ENCODE data around the gene SCRN2. TPM values are rescaled to one million over a fixed set of nuclear protein-coding genes. Genes with fewer than 3 reads are reported as not detected.

SCRN2 gene
- total and polyA plus RNA-seq, 2 experiments from 2014 or later, result 40.6 to 45.5 TPM

- Mint-ChIP-seq H3K4me3 (no peak overlapping the region), H3K27me3 (ENCODE audit: insufficient read depth, low read depth, poor library complexity) (peaks cover 55% of the 10 kb centered on the region), H3K9me3 (no peaks in the 10 kb centered on the region), H3K4me1 (peaks cover 48% of the 10 kb centered on the region), H3K27ac (no peak overlapping the region), H3K36me3 (ENCODE audit: low read depth) (no peaks in the 10 kb centered on the region)
- TF ChIP-seq CREB1 (CRISPR knock-in tag; IDR thresholded peaks at IDR 0.05; ENCODE audit: low read depth) (no peak), CTCF (conservative IDR thresholded peaks at IDR 0.05; ENCODE audit: low read depth in 2 of 2) (no peak)
- no peak overlapping the region for H3K27ac ChIP-seq (ENCODE audit: low read depth)
- ATAC-seq (no peak), DNase-seq (ENCODE audit: low spot score) (no peak)
- H3K4me3 ChIP-seq, result no peak overlapping the region
- H3K79me2 ChIP-seq (replicated peaks; ENCODE audit: insufficient read depth), result no peaks in the 10 kb centered on the region
- H3K4me1 ChIP-seq (ENCODE audit: insufficient read depth), result peaks cover 28% of the 10 kb centered on the region
- H3K9me2 ChIP-seq (ENCODE audit: insufficient read depth), result peaks cover 4% of the 10 kb centered on the region; the same call in 1 of the 2 replicates
- H4K20me1 ChIP-seq (replicated peaks; ENCODE audit: insufficient read depth), result no peaks in the 10 kb centered on the region; the same call in 1 of the 2 replicates
- no peak overlapping the region for H2AFZ ChIP-seq
- peaks cover 72% of the 10 kb centered on the region for H3K27me3 ChIP-seq (ENCODE audit: insufficient read depth)
- no peaks in the 10 kb centered on the region for H3K36me3 ChIP-seq (ENCODE audit: insufficient read depth)
- peaks cover 13% of the 10 kb centered on the region; the same call in 1 of the 2 replicates for H3F3A ChIP-seq (replicated peaks; ENCODE audit: low read depth)
- no peak overlapping the region for H3K4me2 ChIP-seq
Observed at GRCh38 chr17:47856830-47857229, 15.8 kb upstream of the SCRN2 start.

DNA sequence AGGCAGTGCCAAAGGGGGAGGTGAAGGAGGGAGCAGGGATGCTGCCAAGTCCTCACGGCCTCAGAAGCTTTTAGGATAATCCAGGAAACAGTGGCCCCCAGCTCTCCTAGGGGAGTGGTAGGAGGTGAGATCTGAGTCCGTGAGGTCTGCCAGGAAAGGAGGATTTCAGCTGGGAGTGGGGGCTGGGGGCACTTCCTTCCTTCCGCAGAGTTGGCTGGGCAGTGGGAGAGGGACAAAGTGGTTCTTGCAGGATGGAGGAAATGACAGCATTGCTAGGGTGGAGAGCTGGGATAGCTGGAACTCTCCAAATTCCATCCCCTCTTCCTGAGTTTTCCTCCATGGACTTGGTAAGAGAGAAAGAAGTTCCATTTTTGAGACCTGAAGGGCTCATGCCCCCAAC lies 14.7 kb upstream of the SCRN2 start:
- Mint-ChIP-seq H3K27ac (no peak overlapping the region), H3K9me3 (no peaks in the 10 kb centered on the region), H3K36me3 (ENCODE audit: low read depth) (no peaks in the 10 kb centered on the region), H3K27me3 (ENCODE audit: insufficient read depth, low read depth, poor library complexity) (peaks cover 58% of the 10 kb centered on the region), H3K4me1 (peaks cover 48% of the 10 kb centered on the region), H3K4me3 (no peak overlapping the region)
- Histone ChIP-seq H3F3A (replicated peaks; ENCODE audit: low read depth) (peaks cover 13% of the 10 kb centered on the region; the same call in 1 of the 2 replicates), H3K9me2 (ENCODE audit: insufficient read depth) (peaks cover 4% of the 10 kb centered on the region; the same call in 1 of the 2 replicates), H3K4me2 (peak overlapping the region; percentile 43; the same call in 1 of the 2 replicates), H3K4me1 (ENCODE audit: insufficient read depth) (peaks cover 29% of the 10 kb centered on the region), H3K36me3 (ENCODE audit: insufficient read depth) (no peaks in the 10 kb centered on the region), H3K27ac (ENCODE audit: low read depth) (no peak overlapping the region), H3K79me2 (replicated peaks; ENCODE audit: insufficient read depth) (no peaks in the 10 kb centered on the region), H3K27me3 (ENCODE audit: insufficient read depth) (peaks cover 79% of the 10 kb centered on the region), H3K4me3 (no peak overlapping the region), H4K20me1 (replicated peaks; ENCODE audit: insufficient read depth) (no peaks in the 10 kb centered on the region; the same call in 1 of the 2 replicates), H2AFZ (no peak overlapping the region)
- ATAC-seq, result no peak
- peak; percentile 8 for DNase-seq (ENCODE audit: low spot score)
- TF ChIP-seq, protein P1, sequence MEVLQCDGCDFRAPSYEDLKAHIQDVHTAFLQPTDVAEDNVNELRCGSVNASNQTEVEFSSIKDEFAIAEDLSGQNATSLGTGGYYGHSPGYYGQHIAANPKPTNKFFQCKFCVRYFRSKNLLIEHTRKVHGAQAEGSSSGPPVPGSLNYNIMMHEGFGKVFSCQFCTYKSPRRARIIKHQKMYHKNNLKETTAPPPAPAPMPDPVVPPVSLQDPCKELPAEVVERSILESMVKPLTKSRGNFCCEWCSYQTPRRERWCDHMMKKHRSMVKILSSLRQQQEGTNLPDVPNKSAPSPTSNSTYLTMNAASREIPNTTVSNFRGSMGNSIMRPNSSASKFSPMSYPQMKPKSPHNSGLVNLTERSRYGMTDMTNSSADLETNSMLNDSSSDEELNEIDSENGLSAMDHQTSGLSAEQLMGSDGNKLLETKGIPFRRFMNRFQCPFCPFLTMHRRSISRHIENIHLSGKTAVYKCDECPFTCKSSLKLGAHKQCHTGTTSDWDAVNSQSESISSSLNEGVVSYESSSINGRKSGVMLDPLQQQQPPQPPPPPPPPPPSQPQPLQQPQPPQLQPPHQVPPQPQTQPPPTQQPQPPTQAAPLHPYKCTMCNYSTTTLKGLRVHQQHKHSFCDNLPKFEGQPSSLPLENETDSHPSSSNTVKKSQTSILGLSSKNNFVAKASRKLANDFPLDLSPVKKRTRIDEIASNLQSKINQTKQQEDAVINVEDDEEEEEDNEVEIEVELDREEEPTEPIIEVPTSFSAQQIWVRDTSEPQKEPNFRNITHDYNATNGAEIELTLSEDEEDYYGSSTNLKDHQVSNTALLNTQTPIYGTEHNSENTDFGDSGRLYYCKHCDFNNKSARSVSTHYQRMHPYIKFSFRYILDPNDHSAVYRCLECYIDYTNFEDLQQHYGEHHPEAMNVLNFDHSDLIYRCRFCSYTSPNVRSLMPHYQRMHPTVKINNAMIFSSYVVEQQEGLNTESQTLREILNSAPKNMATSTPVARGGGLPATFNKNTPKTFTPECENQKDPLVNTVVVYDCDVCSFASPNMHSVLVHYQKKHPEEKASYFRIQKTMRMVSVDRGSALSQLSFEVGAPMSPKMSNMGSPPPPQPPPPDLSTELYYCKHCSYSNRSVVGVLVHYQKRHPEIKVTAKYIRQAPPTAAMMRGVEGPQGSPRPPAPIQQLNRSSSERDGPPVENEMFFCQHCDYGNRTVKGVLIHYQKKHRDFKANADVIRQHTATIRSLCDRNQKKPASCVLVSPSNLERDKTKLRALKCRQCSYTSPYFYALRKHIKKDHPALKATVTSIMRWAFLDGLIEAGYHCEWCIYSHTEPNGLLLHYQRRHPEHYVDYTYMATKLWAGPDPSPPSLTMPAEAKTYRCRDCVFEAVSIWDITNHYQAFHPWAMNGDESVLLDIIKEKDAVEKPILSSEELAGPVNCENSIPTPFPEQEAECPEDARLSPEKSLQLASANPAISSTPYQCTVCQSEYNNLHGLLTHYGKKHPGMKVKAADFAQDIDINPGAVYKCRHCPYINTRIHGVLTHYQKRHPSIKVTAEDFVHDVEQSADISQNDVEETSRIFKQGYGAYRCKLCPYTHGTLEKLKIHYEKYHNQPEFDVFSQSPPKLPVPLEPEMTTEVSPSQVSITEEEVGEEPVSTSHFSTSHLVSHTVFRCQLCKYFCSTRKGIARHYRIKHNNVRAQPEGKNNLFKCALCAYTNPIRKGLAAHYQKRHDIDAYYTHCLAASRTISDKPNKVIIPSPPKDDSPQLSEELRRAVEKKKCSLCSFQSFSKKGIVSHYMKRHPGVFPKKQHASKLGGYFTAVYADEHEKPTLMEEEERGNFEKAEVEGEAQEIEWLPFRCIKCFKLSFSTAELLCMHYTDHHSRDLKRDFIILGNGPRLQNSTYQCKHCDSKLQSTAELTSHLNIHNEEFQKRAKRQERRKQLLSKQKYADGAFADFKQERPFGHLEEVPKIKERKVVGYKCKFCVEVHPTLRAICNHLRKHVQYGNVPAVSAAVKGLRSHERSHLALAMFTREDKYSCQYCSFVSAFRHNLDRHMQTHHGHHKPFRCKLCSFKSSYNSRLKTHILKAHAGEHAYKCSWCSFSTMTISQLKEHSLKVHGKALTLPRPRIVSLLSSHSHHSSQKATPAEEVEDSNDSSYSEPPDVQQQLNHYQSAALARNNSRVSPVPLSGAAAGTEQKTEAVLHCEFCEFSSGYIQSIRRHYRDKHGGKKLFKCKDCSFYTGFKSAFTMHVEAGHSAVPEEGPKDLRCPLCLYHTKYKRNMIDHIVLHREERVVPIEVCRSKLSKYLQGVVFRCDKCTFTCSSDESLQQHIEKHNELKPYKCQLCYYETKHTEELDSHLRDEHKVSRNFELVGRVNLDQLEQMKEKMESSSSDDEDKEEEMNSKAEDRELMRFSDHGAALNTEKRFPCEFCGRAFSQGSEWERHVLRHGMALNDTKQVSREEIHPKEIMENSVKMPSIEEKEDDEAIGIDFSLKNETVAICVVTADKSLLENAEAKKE (CRISPR knock-in tag; IDR thresholded peaks at IDR 0.05), result no peak
- TF ChIP-seq EZH2phosphoT487 (IDR thresholded peaks at IDR 0.05; ENCODE audit: unreplicated experiment) (no peak), NANOG (IDR thresholded peaks at IDR 0.05; ENCODE audit: borderline replicate concordance) (no peak), JUNB (IDR thresholded peaks at IDR 0.05; ENCODE audit: unreplicated experiment) (no peak), REST (IDR thresholded peaks at IDR 0.05; ENCODE audit: unreplicated experiment) (no peak), CTCF (conservative IDR thresholded peaks at IDR 0.05; ENCODE audit: low read depth in 2 of 2) (no peak)
